ENCODE measurements around the gene RXFP1.

DNA sequence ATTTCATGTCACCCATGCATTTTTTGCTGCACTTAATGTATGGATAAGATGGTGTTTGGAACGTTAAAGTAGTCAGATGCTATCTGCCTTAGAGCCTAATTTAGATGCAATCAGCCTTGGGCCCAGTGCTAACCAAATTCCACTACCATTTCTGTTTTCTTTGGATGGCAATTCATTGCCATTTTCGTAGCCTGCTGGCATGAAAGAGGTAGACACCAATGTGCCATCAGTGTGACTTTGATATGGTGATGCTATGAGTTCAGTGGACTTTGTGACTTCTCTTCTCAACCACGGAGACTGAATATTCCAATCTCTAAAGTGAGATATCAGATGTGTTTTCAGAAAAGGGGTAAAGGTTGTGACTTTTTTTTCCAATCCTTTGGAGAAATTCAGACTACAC lies 152.0 kb downstream of the RXFP1 start:
- TF ChIP-seq, protein P1, sequence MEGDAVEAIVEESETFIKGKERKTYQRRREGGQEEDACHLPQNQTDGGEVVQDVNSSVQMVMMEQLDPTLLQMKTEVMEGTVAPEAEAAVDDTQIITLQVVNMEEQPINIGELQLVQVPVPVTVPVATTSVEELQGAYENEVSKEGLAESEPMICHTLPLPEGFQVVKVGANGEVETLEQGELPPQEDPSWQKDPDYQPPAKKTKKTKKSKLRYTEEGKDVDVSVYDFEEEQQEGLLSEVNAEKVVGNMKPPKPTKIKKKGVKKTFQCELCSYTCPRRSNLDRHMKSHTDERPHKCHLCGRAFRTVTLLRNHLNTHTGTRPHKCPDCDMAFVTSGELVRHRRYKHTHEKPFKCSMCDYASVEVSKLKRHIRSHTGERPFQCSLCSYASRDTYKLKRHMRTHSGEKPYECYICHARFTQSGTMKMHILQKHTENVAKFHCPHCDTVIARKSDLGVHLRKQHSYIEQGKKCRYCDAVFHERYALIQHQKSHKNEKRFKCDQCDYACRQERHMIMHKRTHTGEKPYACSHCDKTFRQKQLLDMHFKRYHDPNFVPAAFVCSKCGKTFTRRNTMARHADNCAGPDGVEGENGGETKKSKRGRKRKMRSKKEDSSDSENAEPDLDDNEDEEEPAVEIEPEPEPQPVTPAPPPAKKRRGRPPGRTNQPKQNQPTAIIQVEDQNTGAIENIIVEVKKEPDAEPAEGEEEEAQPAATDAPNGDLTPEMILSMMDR (IDR thresholded peaks at IDR 0.05) = no peak
- no peak for TF ChIP-seq ELF1 (IDR thresholded peaks at IDR 0.05)
- TF ChIP-seq EZH2phosphoT487 (IDR thresholded peaks at IDR 0.05; ENCODE audit: borderline replicate concordance, low read depth) = no peak
- no peak for TF ChIP-seq SMC3 (IDR thresholded peaks at IDR 0.05; ENCODE audit: low read depth, low read length)
- no peak for TF ChIP-seq FOXJ3 (CRISPR knock-in tag; IDR thresholded peaks at IDR 0.05)
- TF ChIP-seq RFX5 (IDR thresholded peaks at IDR 0.05; ENCODE audit: low read length) = no peak
- TF ChIP-seq MXI1 (IDR thresholded peaks at IDR 0.05; ENCODE audit: low read depth, low read length) = no peak
- TF ChIP-seq, protein P2, sequence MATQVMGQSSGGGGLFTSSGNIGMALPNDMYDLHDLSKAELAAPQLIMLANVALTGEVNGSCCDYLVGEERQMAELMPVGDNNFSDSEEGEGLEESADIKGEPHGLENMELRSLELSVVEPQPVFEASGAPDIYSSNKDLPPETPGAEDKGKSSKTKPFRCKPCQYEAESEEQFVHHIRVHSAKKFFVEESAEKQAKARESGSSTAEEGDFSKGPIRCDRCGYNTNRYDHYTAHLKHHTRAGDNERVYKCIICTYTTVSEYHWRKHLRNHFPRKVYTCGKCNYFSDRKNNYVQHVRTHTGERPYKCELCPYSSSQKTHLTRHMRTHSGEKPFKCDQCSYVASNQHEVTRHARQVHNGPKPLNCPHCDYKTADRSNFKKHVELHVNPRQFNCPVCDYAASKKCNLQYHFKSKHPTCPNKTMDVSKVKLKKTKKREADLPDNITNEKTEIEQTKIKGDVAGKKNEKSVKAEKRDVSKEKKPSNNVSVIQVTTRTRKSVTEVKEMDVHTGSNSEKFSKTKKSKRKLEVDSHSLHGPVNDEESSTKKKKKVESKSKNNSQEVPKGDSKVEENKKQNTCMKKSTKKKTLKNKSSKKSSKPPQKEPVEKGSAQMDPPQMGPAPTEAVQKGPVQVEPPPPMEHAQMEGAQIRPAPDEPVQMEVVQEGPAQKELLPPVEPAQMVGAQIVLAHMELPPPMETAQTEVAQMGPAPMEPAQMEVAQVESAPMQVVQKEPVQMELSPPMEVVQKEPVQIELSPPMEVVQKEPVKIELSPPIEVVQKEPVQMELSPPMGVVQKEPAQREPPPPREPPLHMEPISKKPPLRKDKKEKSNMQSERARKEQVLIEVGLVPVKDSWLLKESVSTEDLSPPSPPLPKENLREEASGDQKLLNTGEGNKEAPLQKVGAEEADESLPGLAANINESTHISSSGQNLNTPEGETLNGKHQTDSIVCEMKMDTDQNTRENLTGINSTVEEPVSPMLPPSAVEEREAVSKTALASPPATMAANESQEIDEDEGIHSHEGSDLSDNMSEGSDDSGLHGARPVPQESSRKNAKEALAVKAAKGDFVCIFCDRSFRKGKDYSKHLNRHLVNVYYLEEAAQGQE (IDR thresholded peaks at IDR 0.05; ENCODE audit: low read depth, low read length) = no peak
- TF ChIP-seq, protein P3, sequence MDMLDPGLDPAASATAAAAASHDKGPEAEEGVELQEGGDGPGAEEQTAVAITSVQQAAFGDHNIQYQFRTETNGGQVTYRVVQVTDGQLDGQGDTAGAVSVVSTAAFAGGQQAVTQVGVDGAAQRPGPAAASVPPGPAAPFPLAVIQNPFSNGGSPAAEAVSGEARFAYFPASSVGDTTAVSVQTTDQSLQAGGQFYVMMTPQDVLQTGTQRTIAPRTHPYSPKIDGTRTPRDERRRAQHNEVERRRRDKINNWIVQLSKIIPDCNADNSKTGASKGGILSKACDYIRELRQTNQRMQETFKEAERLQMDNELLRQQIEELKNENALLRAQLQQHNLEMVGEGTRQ (IDR thresholded peaks at IDR 0.05; ENCODE audit: borderline replicate concordance, low read depth, low read length) = no peak
- TF ChIP-seq RCOR1 (IDR thresholded peaks at IDR 0.05; ENCODE audit: low read length) = no peak
- TF ChIP-seq EP300 (IDR thresholded peaks at IDR 0.05; ENCODE audit: borderline replicate concordance in 1 of 2, low read depth in 1 of 2, low read length in 1 of 2) = no peak
- TF ChIP-seq POLR2AphosphoS5 (IDR thresholded peaks at IDR 0.05; ENCODE audit: low read depth, low read length) = no peak
- TF ChIP-seq GATA2 (CRISPR knock-in tag; IDR thresholded peaks at IDR 0.05) = no peak

All from SK-N-SH (cell line).